OCI-LY3 (cell line): Measurements from ENCODE around the gene SYNE1.

Source experiments
- H2AFZ ChIP-seq: fragments of 200-600, 300-600 bp; shearing (Covaris generic); 2 replicates; pipeline ENCODE4 v1.6.0; 2014; ENCODE audit warnings: antibody characterized with exemption, low read depth, low read length
- H3K27ac ChIP-seq: fragments of 200-600, 300-600 bp; sonication (generic); 2 replicates; pipeline ENCODE4 v1.5.1; 2014; ENCODE audit warnings: mild to moderate bottlenecking, low read length, moderate library complexity, mixed read lengths
- H3K27me3 ChIP-seq: fragments of 200-600, 300-600 bp; sonication (generic); 2 replicates; pipeline ENCODE4 v1.6.1; 2014; ENCODE audit warnings: low read depth, low read length, mixed read lengths
- H3K36me3 ChIP-seq: fragments of 200-600, 300-600 bp; sonication (generic); replicated peaks from 2 replicates; pipeline ENCODE3; 2014; ENCODE audit warnings: low read depth, low read length, mixed read lengths
- H3K4me1 ChIP-seq: fragments of 300-600, 200-600 bp; sonication (generic); 2 replicates; pipeline ENCODE4 v1.6.1; 2014; ENCODE audit warnings: low read length, mixed read lengths
- H3K4me2 ChIP-seq: fragments of 200-600, 300-600 bp; sonication (generic); 2 replicates; pipeline ENCODE4 v1.6.1; 2014; ENCODE audit warnings: low read length, mixed read lengths
- H3K4me3 ChIP-seq: fragments of 300-600, 200-600 bp; sonication (generic); 2 replicates; pipeline ENCODE4 v1.5.1; 2014; ENCODE audit warnings: antibody characterized with exemption, mild to moderate bottlenecking, low read length, moderate library complexity
- H3K79me2 ChIP-seq: fragments of 300-600, 200-600 bp; shearing (Covaris generic); 2 replicates; pipeline ENCODE4 v1.6.1; 2014; ENCODE audit warnings: mild to moderate bottlenecking, low read length, mixed read lengths
- H3K9ac ChIP-seq: fragments of 300-600, 200-600 bp; shearing (Covaris generic); 2 replicates; pipeline ENCODE4 v1.6.0; 2014; ENCODE audit warnings: mild to moderate bottlenecking, low read length, moderate library complexity
- H3K9me3 ChIP-seq: fragments of 200-600, 300-600 bp; shearing (Covaris generic); 2 replicates; pipeline ENCODE4 v1.6.1; 2014; ENCODE audit warnings: low read length, mixed read lengths; ENCODE audit not compliant: insufficient read depth
- H4K20me1 ChIP-seq: fragments of 200-600, 300-600 bp; sonication (generic); 2 replicates; pipeline ENCODE4 v1.6.1; 2016; ENCODE audit warnings: low read length, mixed read lengths; ENCODE audit not compliant: insufficient read depth
- CTCF ChIP-seq: fragments of 200-600, 300-600 bp; sonication (generic); IDR thresholded peaks from 2 replicates; pipeline ENCODE4 v1.5.1; 2014; ENCODE audit warnings: antibody characterized with exemption, low read length, low read depth
- EZH2phosphoT487 ChIP-seq: fragments of 200-600 bp; shearing (Covaris generic); IDR thresholded peaks from 2 replicates; pipeline ENCODE4 v1.6.1; 2018; ENCODE audit warnings: antibody characterized with exemption, mixed run types, low read depth

SYNE1 gene

GRCh38 chr6:152680879-152681517, 43.8 kb upstream of the SYNE1 start:
- no peak overlapping the region for H3K27ac ChIP-seq
- H3K4me3 ChIP-seq: no peak overlapping the region
- H3K36me3 ChIP-seq: no peaks in the 10 kb centered on the region
- H3K9ac ChIP-seq: no peak overlapping the region
- H3K27me3 ChIP-seq: no peaks in the 10 kb centered on the region
- H3K9me3 ChIP-seq: no peaks in the 10 kb centered on the region
- TF ChIP-seq EZH2phosphoT487 (no peak), CTCF (no peak)
- no peaks in the 10 kb centered on the region for H3K4me1 ChIP-seq
- no peak overlapping the region for H2AFZ ChIP-seq
- H3K4me2 ChIP-seq: no peak overlapping the region
- H4K20me1 ChIP-seq: no peaks in the 10 kb centered on the region
- no peaks in the 10 kb centered on the region for H3K79me2 ChIP-seq

GRCh38 chr6:152680151-152680550, 43.0 kb upstream of the SYNE1 start:
- no peaks in the 10 kb centered on the region for H3K9me3 ChIP-seq
- H3K36me3 ChIP-seq: no peaks in the 10 kb centered on the region

GRCh38 chr6:152673236-152673635, 36.1 kb upstream of the SYNE1 start:
- Histone ChIP-seq H3K9ac (no peak overlapping the region), H3K9me3 (no peaks in the 10 kb centered on the region), H3K4me3 (no peak overlapping the region), H3K27me3 (no peaks in the 10 kb centered on the region), H4K20me1 (no peaks in the 10 kb centered on the region), H3K4me1 (no peaks in the 10 kb centered on the region), H3K4me2 (no peak overlapping the region), H3K79me2 (no peaks in the 10 kb centered on the region), H2AFZ (no peak overlapping the region), H3K27ac (no peak overlapping the region), H3K36me3 (no peaks in the 10 kb centered on the region)
- no peak for TF ChIP-seq EZH2phosphoT487
- TF ChIP-seq CTCF: no peak

More at GRCh38 chr6:152680151-152680550, 43.0 kb upstream of the SYNE1 start:
- Histone ChIP-seq H2AFZ (no peak overlapping the region), H3K27ac (no peak overlapping the region), H3K9ac (no peak overlapping the region), H3K4me3 (no peak overlapping the region), H4K20me1 (no peaks in the 10 kb centered on the region), H3K4me1 (no peaks in the 10 kb centered on the region), H3K79me2 (no peaks in the 10 kb centered on the region), H3K4me2 (no peak overlapping the region), H3K27me3 (no peaks in the 10 kb centered on the region)
- TF ChIP-seq CTCF (no peak), EZH2phosphoT487 (no peak)

- Histone ChIP-seq H3K79me2 (no peaks in the 10 kb centered on the region), H3K9ac (no peak overlapping the region), H3K27me3 (no peaks in the 10 kb centered on the region), H3K36me3 (no peaks in the 10 kb centered on the region), H3K9me3 (no peaks in the 10 kb centered on the region), H3K4me1 (no peaks in the 10 kb centered on the region), H3K4me3 (no peak overlapping the region), H2AFZ (no peak overlapping the region), H3K27ac (no peak overlapping the region), H3K4me2 (no peak overlapping the region), H4K20me1 (no peaks in the 10 kb centered on the region)
- TF ChIP-seq EZH2phosphoT487: no peak
- no peak for TF ChIP-seq CTCF
These were observed 34.0 kb upstream of the SYNE1 start for GRCh38 chr6:152671171-152671570.
